ENCODE results near the gene SEMA7A.

SEMA7A gene

GRCh38 chr15:74454764-74455500 is 21.2 kb upstream of the SEMA7A start:
- TF ChIP-seq GATA3 (IDR thresholded peaks at IDR 0.05; ENCODE audit: low read depth, low read length): no peak

GRCh38 chr15:74453925-74454763 is 20.4 kb upstream of the SEMA7A start:
- TF ChIP-seq GATA3 (IDR thresholded peaks at IDR 0.05; ENCODE audit: low read depth, low read length) (no peak), GATA2 (IDR thresholded peaks at IDR 0.05; ENCODE audit: low read depth, low read length) (no peak)

GRCh38 chr15:74451861-74452835 is 18.4 kb upstream of the SEMA7A start:
- TF ChIP-seq GATA3 (IDR thresholded peaks at IDR 0.05; ENCODE audit: low read depth, low read length) (no peak), GATA2 (IDR thresholded peaks at IDR 0.05; ENCODE audit: low read depth, low read length) (no peak)

DNA sequence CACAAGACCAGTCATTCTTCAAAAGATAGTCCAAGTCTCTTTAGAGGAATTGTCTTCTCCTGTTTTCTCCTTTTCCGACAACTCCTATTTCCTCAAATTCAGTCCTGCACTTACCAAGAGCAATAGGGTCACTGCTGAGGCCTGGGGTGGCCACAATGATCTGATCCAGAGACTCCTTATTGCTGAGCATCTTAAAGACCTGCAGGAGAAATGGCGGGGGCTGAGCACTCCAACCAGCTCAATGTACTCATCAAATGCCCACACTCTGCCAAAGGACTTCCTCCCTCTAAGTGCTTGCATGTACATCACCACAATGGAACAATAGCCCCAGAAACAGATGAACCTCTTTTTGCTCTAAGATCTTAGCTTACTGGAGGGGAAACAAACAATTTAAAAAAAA is 17.6 kb upstream of the SEMA7A start:
- TF ChIP-seq GATA3 (IDR thresholded peaks at IDR 0.05; ENCODE audit: low read depth, low read length): no peak
- no peak for TF ChIP-seq GATA2 (IDR thresholded peaks at IDR 0.05; ENCODE audit: low read depth, low read length)

- TF ChIP-seq GATA3 (IDR thresholded peaks at IDR 0.05; ENCODE audit: low read depth, low read length) (no peak), GATA2 (IDR thresholded peaks at IDR 0.05; ENCODE audit: low read depth, low read length) (no peak)
Observed at GRCh38 chr15:74449643-74450205, 16.0 kb upstream of the SEMA7A start.

DNA sequence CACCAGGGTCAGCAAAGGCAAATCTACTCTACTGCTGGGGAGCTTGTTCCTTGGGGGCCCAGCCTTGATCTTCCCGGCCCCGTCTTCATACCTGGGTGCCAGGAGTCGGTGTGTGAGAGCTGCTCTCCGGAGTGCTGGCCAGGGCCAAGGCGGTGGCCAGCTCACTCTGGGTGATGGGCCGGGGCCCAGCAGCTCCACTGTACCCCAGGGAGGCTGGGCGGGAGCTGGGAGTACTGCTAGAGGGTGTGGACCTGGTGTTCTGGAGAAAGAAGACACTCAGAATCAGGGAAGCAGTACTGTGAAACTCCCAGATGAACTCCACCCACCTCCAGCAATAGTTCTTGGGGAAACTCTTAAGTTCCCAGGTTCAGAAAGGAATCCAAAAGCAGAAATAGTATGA is 15.3 kb upstream of the SEMA7A start:
- TF ChIP-seq GATA2 (IDR thresholded peaks at IDR 0.05; ENCODE audit: low read depth, low read length) (no peak), GATA3 (IDR thresholded peaks at IDR 0.05; ENCODE audit: low read depth, low read length) (no peak)

DNA sequence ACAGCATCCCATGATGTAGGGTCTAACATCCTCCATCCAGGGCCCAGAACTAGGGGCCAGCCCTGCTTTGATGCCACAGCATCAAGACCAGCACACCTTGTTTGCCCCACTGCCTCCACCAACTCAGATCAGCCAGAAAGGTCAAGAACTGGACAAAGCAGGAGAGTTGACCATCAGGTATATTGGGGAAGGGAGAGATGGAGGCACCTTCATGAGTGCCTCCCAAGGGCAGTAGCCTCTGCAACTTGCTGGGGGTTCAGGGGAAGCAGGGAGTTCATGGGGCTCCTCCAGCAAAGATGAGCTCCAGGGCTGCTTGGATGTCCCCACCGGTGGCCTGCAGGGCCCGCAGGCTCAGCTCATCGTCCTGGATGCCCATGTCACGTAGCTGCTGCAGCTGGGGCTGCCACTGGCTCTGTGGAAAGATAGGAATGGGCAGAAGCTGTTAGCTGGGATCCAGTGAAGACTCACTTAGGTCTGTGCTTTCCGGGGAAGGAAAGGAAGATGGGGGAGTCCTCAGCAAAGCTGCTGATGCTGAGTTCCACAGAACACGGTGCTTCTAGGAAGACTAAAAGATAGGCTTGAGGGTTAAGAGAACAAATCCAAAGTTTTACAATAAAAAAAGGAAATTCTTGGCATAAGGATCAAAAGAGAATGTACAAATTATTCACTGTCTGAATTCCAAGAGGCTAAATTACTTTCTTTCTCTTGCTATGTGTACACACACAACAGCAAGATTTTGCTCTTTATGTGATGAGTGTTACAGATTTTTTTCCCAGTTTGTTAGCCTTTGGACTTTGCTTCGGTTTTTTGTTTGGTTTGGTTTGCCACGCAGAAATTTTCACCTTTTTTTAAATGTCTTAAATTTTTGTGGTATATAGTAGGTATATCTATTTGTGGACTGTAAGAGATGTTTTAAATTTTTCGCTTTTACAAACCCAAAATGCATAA is 12.3 kb upstream of the SEMA7A start:
- no peak for TF ChIP-seq GATA3 (IDR thresholded peaks at IDR 0.05; ENCODE audit: low read depth, low read length)
- TF ChIP-seq GATA2 (IDR thresholded peaks at IDR 0.05; ENCODE audit: low read depth, low read length): no peak

DNA sequence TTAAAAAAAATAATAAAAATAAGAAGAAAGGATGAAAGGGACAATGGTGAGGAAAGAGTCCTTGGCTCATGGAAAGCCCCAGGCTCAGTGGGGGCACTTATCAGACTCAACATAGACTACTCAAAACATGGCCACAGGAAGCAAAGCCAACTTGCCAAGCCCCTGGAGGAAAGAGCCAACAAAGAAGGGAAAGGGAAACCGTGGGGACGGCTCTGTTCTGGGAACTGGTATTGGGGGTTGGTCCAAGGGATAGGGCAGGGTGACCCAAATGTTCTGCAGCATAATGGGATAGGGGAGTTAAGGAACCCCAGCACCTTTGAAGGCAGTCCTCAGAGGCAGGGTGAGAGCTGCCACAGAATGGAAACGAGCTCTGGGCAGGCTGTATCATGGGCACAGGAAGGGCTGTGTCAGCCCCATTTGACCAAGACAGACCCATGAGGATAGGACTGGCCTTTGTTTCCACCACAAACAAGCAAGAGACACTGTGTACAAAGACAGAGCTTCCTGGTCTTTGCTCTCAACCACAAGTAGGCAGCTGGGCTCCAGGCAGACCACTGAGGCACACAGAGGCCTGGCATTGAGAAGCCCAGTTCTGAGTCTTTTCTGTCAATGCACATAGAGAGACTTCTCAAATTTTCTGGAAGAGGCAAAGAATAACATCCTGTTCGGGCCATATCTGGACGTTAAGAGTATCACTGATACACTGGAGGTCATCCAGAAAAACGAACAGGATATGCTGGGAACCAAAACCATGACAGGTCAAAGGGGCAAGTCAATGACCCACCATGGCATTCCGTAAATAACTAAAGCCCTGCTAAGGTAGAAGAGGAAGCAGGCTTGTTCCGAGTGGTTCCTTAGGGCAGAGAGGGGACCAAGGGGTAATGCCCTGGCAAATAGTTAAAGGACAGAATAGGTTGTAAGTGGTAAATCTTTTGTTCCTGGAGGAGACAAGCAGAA is 10.6 kb upstream of the SEMA7A start:
- TF ChIP-seq GATA3 (IDR thresholded peaks at IDR 0.05; ENCODE audit: low read depth, low read length): no peak
- TF ChIP-seq GATA2 (IDR thresholded peaks at IDR 0.05; ENCODE audit: low read depth, low read length): no peak

GRCh38 chr15:74443100-74443909 is 9.5 kb upstream of the SEMA7A start:
- TF ChIP-seq GATA2 (IDR thresholded peaks at IDR 0.05; ENCODE audit: low read depth, low read length) (no peak), GATA3 (IDR thresholded peaks at IDR 0.05; ENCODE audit: low read depth, low read length) (no peak)

DNA sequence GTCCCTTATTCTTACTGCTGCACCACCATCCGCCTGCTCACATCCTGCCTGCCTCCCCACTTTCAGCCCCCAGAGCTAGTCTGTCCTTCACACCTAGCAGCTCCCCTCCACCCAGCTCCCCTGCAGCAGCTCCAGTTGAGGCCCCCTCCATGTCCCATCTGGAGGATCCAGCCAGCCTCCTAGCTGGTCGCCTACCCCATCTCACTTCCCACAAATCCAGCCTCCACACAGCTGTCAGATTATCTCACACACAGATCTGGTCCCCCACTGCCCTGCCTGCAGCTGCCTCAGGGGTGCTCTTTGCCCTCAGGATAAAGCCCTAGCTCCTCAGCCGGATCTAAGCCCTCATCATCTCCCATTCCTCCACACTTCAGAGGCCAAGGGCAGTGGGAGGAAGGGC is 8.8 kb upstream of the SEMA7A start:
- TF ChIP-seq GATA2 (IDR thresholded peaks at IDR 0.05; ENCODE audit: low read depth, low read length) (peak; percentile 46; the same call in 1 of the 2 replicates), GATA3 (IDR thresholded peaks at IDR 0.05; ENCODE audit: low read depth, low read length) (no peak)

DNA sequence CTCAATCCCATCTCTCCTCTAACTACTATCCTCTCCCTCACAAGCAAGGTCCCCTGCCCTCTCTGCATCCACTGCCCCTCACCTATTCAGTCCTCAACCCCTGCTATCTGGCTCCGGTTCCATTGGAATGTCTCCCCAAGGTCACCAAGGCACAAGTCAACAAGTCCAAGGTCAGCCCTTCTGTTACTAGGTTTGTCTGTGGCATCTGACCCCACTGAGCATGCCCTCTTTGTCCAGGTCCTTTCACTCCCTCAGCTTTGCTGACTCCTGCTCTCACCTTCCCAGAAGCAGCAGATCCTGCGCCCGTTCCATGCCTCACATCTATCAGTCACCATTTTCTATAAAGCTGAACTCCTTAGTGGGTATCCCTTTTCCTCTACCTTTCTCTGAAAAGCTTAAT is 8.3 kb upstream of the SEMA7A start:
- TF ChIP-seq GATA2 (IDR thresholded peaks at IDR 0.05; ENCODE audit: low read depth, low read length): no peak
- TF ChIP-seq GATA3 (IDR thresholded peaks at IDR 0.05; ENCODE audit: low read depth, low read length): no peak
